PFSK-1 (cell line): Measurements from ENCODE around the gene IL7R.

Source experiments
- FOXP2 ChIP-seq: optimal IDR thresholded peaks from 2 replicates; pipeline ENCODE3; 2011; ENCODE audit warnings: borderline replicate concordance, control low read depth, inconsistent platforms; ENCODE audit not compliant: insufficient read depth; ENCODE audit errors: extremely low read length, extremely low read depth
- POLR2AphosphoS5 ChIP-seq: IDR thresholded peaks from 2 replicates; pipeline ENCODE4 v1.6.1; 2012; ENCODE audit warnings: low read depth, mild to moderate bottlenecking, control low read depth, low read length, moderate library complexity
- REST ChIP-seq, 2 experiments: IDR thresholded peaks; 2 replicates each; pipeline versions ENCODE4 v1.6.1 to v1.8.0; 2011 to 2012; ENCODE audit warnings: low read depth in 2 of 2, low read length in 2 of 2, control low read depth in 1 of 2, inconsistent platforms in 1 of 2, mild to moderate bottlenecking in 1 of 2, moderate library complexity in 1 of 2; ENCODE audit not compliant: insufficient read depth in 1 of 2
- SIN3A ChIP-seq: IDR thresholded peaks from 2 replicates; pipeline ENCODE4 v1.6.1; 2012; ENCODE audit warnings: mild to moderate bottlenecking, low read length, moderate library complexity, borderline replicate concordance; ENCODE audit not compliant: insufficient read depth
- TAF1 ChIP-seq: IDR thresholded peaks from 2 replicates; pipeline ENCODE4 v1.6.1; 2012; ENCODE audit warnings: low read length, control low read depth, borderline replicate concordance; ENCODE audit not compliant: insufficient read depth

- TF ChIP-seq SIN3A (no peak), TAF1 (no peak), REST (IDR thresholded peaks at IDR 0.05; ENCODE audit: insufficient read depth in 1 of 2, low read depth in 2 of 2, low read length in 2 of 2) (no peak), POLR2AphosphoS5 (no peak), FOXP2 (no peak)
Observed at GRCh38 chr5:35813521-35813920, 43.2 kb upstream of the IL7R start.
